HepG2 (cell line): Measurements from ENCODE around the gene PSMB10. TPM values are rescaled to one million over a fixed set of nuclear protein-coding genes. Genes with fewer than 3 reads are reported as not detected.

ENCODE experiments used
- ATAD3A ChIP-seq: sonication (generic); formaldehyde crosslinking; IDR thresholded peaks from 2 replicates; pipeline ENCODE4 v1.4.0; 2020; ENCODE audit warnings: missing genetic modification reagents
- HHEX ChIP-seq: IDR thresholded peaks from 2 replicates; pipeline ENCODE4 v1.6.1; 2016; ENCODE audit warnings: control low read depth
- JDP2 ChIP-seq: sonication (generic); formaldehyde crosslinking; IDR thresholded peaks from 2 replicates; pipeline ENCODE4 v1.8.1; 2022; ENCODE audit warnings: missing genetic modification reagents, borderline replicate concordance
- MTF1 ChIP-seq: sonication (generic); formaldehyde crosslinking; IDR thresholded peaks from 2 replicates; pipeline ENCODE4 v1.5.0; 2020; ENCODE audit warnings: missing genetic modification reagents
- NFE2 ChIP-seq: sonication (generic); formaldehyde crosslinking; IDR thresholded peaks from 2 replicates; pipeline ENCODE4 v1.4.0; 2020; ENCODE audit warnings: missing genetic modification reagents
- NFE2L1 ChIP-seq: sonication (generic); formaldehyde crosslinking; IDR thresholded peaks from 2 replicates; pipeline ENCODE4 v1.4.0; 2020; ENCODE audit warnings: missing genetic modification reagents, mild to moderate bottlenecking, borderline replicate concordance
- RFXANK ChIP-seq: IDR thresholded peaks from 2 replicates; pipeline ENCODE4 v1.6.1; 2016
- ZNF207 ChIP-seq: fragments of 450-650 bp; IDR thresholded peaks from 2 replicates; pipeline ENCODE4 v1.6.1; 2016; ENCODE audit warnings: antibody characterized with exemption, borderline replicate concordance
- ZNF557 ChIP-seq: sonication (generic); formaldehyde crosslinking; IDR thresholded peaks from 2 replicates; pipeline ENCODE4 v1.4.0; 2020; ENCODE audit warnings: missing genetic modification reagents
- ZNF572 ChIP-seq: sonication (generic); formaldehyde crosslinking; IDR thresholded peaks from 2 replicates; pipeline ENCODE4 v1.5.1; 2020; ENCODE audit warnings: mild to moderate bottlenecking, missing genetic modification reagents
- ZNF75D ChIP-seq: sonication (generic); formaldehyde crosslinking; IDR thresholded peaks from 2 replicates; pipeline ENCODE4 v1.8.1; 2023; ENCODE audit warnings: missing genetic modification reagents, mild to moderate bottlenecking, borderline replicate concordance
- ZZZ3 ChIP-seq: sonication (generic); formaldehyde crosslinking; IDR thresholded peaks from 2 replicates; pipeline ENCODE4 v1.4.0; 2020; ENCODE audit warnings: missing genetic modification reagents, mild to moderate bottlenecking, borderline replicate concordance
- polyA plus RNA-seq, 8 experiments: library from polyadenylated mRNA; depleted of rRNA in 3 of 8; stranded (reverse) in 7 of 8; unstranded in 1 of 8; fragments of >200 nt; fragmentation: Illumina TruSeq in 4 of 8; extraction: Trizol in 4 of 8; gene quantifications; 2 replicates each; pipeline versions ENCODE4 v1.2.1 to v1.2.3, GENCODE V29; 2011 to 2016; ENCODE audit warnings: low read depth in 4 of 8, missing spikeins in 1 of 8, mixed read lengths in 1 of 8; ENCODE audit not compliant: insufficient read depth in 1 of 8
- total RNA-seq, 5 experiments: library from RNA; depleted of rRNA; stranded (reverse); fragments of >200 nt; fragmentation: Illumina TruSeq; extraction: Trizol; gene quantifications; 2 replicates each; pipeline ENCODE4 v1.2.3, GENCODE V29; 2016; ENCODE audit warnings: low read depth in 1 of 5
- TF ChIP-seq, protein P1 (sequence below), 2 experiments: sonication (generic) in 1 of 2; formaldehyde crosslinking in 1 of 2; IDR thresholded peaks; 2 replicates each; pipeline versions ENCODE4 v1.4.0 to v1.6.1; 2018 to 2020; ENCODE audit warnings: missing genetic modification reagents in 2 of 2, borderline replicate concordance in 1 of 2, low read depth in 1 of 2, mild to moderate bottlenecking in 1 of 2, missing biosample characterization in 1 of 2
- TF ChIP-seq, protein P2 (sequence below): IDR thresholded peaks from 2 replicates; pipeline ENCODE4 v1.6.1; 2012; ENCODE audit warnings: low read length, improper control_type of control experiment
- TF ChIP-seq, protein P3 (sequence below): sonication (generic); formaldehyde crosslinking; IDR thresholded peaks from 2 replicates; pipeline ENCODE4 v1.5.0; 2020; ENCODE audit warnings: mild to moderate bottlenecking, missing genetic modification reagents, borderline replicate concordance
- TF ChIP-seq, protein P4 (sequence below): sonication (generic); formaldehyde crosslinking; conservative IDR thresholded peaks from 2 replicates; pipeline ENCODE4 v1.8.0; 2022; ENCODE audit warnings: low read depth, missing genetic modification reagents
- TF ChIP-seq, protein P5 (sequence below): sonication (generic); formaldehyde crosslinking; IDR thresholded peaks from 2 replicates; pipeline ENCODE4 v1.4.0; 2020; ENCODE audit warnings: missing genetic modification reagents

Gene PSMB10
- total and polyA plus RNA-seq, 2 of the 13 experiments (the other 11 are each of a cell fraction or from before 2014, with no cell fraction given): 12.7 to 65.9 TPM

DNA sequence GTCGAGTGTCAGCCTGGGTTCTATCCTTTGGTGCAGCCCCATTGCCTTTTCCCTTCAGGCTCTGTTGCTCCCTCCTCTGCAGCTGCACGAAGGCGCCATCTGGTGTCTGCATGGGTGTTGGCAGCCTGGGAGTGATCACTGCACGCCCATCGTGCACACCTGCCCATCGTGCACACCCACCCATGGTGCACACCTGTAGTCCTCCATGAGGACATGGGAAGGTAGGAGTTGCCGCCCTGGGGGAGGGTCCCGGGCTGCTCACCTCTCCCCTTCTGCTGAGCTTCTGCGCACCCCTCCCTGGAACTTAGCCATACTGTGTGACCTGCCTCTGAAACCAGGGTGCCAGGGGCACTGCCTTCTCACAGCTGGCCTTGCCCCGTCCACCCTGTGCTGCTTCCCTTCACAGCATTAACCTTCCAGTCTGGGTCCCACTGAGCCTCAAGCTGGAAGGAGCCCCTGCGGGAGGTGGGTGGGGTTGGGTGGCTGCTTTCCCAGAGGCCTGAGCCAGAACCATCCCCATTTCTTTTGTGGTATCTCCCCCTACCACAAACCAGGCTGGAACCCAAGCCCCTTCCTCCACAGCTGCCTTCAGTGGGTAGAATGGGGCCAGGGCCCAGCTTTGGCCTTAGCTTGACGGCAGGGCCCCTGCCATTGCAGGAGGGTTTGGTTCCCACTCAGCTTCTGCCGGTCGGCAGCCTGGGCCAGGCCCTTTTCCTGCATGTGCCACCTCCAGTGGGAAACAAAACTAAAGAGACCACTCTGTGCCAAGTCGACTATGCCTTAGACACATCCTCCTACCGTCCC lies 7.9 kb downstream of the PSMB10 start (continued):
- TF ChIP-seq JDP2 (CRISPR knock-in tag) (no peak), ZZZ3 (CRISPR knock-in tag) (no peak), ZNF75D (no peak), RFXANK (CRISPR knock-in tag) (no peak), NFE2L1 (CRISPR knock-in tag) (no peak), ZNF557 (no peak), ZNF572 (CRISPR knock-in tag) (0 out of 2 replicates have a peak, but pooled peaks have one; percentile 39), ATAD3A (CRISPR knock-in tag) (no peak), NFE2 (no peak), HHEX (CRISPR knock-in tag) (no peak), MTF1 (CRISPR knock-in tag) (no peak), ZNF207 (no peak)
- TF ChIP-seq, protein P1, sequence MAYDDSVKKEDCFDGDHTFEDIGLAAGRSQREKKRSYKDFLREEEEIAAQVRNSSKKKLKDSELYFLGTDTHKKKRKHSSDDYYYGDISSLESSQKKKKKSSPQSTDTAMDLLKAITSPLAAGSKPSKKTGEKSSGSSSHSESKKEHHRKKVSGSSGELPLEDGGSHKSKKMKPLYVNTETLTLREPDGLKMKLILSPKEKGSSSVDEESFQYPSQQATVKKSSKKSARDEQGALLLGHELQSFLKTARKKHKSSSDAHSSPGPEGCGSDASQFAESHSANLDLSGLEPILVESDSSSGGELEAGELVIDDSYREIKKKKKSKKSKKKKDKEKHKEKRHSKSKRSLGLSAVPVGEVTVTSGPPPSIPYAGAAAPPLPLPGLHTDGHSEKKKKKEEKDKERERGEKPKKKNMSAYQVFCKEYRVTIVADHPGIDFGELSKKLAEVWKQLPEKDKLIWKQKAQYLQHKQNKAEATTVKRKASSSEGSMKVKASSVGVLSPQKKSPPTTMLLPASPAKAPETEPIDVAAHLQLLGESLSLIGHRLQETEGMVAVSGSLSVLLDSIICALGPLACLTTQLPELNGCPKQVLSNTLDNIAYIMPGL (CRISPR knock-in tag; IDR thresholded peaks at IDR 0.05; ENCODE audit: borderline replicate concordance in 1 of 2, low read depth in 1 of 2): peak; percentile 60; a peak in 3 of 4 replicates
- TF ChIP-seq, protein P2, sequence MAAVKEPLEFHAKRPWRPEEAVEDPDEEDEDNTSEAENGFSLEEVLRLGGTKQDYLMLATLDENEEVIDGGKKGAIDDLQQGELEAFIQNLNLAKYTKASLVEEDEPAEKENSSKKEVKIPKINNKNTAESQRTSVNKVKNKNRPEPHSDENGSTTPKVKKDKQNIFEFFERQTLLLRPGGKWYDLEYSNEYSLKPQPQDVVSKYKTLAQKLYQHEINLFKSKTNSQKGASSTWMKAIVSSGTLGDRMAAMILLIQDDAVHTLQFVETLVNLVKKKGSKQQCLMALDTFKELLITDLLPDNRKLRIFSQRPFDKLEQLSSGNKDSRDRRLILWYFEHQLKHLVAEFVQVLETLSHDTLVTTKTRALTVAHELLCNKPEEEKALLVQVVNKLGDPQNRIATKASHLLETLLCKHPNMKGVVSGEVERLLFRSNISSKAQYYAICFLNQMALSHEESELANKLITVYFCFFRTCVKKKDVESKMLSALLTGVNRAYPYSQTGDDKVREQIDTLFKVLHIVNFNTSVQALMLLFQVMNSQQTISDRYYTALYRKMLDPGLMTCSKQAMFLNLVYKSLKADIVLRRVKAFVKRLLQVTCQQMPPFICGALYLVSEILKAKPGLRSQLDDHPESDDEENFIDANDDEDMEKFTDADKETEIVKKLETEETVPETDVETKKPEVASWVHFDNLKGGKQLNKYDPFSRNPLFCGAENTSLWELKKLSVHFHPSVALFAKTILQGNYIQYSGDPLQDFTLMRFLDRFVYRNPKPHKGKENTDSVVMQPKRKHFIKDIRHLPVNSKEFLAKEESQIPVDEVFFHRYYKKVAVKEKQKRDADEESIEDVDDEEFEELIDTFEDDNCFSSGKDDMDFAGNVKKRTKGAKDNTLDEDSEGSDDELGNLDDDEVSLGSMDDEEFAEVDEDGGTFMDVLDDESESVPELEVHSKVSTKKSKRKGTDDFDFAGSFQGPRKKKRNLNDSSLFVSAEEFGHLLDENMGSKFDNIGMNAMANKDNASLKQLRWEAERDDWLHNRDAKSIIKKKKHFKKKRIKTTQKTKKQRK: no peak
- TF ChIP-seq, protein P3, sequence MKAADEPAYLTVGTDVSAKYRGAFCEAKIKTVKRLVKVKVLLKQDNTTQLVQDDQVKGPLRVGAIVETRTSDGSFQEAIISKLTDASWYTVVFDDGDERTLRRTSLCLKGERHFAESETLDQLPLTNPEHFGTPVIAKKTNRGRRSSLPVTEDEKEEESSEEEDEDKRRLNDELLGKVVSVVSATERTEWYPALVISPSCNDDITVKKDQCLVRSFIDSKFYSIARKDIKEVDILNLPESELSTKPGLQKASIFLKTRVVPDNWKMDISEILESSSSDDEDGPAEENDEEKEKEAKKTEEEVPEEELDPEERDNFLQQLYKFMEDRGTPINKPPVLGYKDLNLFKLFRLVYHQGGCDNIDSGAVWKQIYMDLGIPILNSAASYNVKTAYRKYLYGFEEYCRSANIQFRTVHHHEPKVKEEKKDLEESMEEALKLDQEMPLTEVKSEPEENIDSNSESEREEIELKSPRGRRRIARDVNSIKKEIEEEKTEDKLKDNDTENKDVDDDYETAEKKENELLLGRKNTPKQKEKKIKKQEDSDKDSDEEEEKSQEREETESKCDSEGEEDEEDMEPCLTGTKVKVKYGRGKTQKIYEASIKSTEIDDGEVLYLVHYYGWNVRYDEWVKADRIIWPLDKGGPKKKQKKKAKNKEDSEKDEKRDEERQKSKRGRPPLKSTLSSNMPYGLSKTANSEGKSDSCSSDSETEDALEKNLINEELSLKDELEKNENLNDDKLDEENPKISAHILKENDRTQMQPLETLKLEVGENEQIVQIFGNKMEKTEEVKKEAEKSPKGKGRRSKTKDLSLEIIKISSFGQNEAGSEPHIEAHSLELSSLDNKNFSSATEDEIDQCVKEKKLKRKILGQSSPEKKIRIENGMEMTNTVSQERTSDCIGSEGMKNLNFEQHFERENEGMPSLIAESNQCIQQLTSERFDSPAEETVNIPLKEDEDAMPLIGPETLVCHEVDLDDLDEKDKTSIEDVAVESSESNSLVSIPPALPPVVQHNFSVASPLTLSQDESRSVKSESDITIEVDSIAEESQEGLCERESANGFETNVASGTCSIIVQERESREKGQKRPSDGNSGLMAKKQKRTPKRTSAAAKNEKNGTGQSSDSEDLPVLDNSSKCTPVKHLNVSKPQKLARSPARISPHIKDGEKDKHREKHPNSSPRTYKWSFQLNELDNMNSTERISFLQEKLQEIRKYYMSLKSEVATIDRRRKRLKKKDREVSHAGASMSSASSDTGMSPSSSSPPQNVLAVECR (CRISPR knock-in tag): peak; percentile 30; the same call in 1 of the 2 replicates
- TF ChIP-seq, protein P4, sequence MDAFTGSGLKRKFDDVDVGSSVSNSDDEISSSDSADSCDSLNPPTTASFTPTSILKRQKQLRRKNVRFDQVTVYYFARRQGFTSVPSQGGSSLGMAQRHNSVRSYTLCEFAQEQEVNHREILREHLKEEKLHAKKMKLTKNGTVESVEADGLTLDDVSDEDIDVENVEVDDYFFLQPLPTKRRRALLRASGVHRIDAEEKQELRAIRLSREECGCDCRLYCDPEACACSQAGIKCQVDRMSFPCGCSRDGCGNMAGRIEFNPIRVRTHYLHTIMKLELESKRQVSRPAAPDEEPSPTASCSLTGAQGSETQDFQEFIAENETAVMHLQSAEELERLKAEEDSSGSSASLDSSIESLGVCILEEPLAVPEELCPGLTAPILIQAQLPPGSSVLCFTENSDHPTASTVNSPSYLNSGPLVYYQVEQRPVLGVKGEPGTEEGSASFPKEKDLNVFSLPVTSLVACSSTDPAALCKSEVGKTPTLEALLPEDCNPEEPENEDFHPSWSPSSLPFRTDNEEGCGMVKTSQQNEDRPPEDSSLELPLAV (CRISPR knock-in tag): no peak
- TF ChIP-seq, protein P5, sequence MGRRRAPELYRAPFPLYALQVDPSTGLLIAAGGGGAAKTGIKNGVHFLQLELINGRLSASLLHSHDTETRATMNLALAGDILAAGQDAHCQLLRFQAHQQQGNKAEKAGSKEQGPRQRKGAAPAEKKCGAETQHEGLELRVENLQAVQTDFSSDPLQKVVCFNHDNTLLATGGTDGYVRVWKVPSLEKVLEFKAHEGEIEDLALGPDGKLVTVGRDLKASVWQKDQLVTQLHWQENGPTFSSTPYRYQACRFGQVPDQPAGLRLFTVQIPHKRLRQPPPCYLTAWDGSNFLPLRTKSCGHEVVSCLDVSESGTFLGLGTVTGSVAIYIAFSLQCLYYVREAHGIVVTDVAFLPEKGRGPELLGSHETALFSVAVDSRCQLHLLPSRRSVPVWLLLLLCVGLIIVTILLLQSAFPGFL: no peak
